OCI-LY7 (cell line): Measurements from ENCODE around the gene FNDC3B.

Source experiments
- CTCF ChIP-seq: fragments of 200-600 bp; sonication (generic); conservative IDR thresholded peaks from 2 replicates; pipeline ENCODE4 v1.5.1; 2014; ENCODE audit warnings: mild to moderate bottlenecking, antibody characterized with exemption, low read length, moderate library complexity, mixed read lengths
- EZH2phosphoT487 ChIP-seq: fragments of 200-600 bp; sonication (generic); IDR thresholded peaks from 2 replicates; pipeline ENCODE4 v1.6.1; 2018; ENCODE audit warnings: low read depth, borderline replicate concordance, mild to moderate bottlenecking, mixed run types, antibody characterized with exemption, low read length, moderate library complexity, mixed read lengths

- TF ChIP-seq EZH2phosphoT487 (no peak), CTCF (no peak)
These were observed 317.0 kb downstream of the FNDC3B start for GRCh38 chr3:172356427-172356826.
